ENCODE results near the gene VTI1A.
"Not testable (repeated sequence)": the region's sequence is repeated elsewhere in the genome, so short reads cannot be mapped to it uniquely, and the experiment has no call there.

Gene VTI1A

GRCh38 chr10:112507988-112508387 lies 61.0 kb downstream of the VTI1A start:
- no peak for DNase-seq

- no peak for DNase-seq
These were observed 62.7 kb downstream of the VTI1A start for GRCh38 chr10:112509558-112510291.

- no peak for DNase-seq
These were observed 63.4 kb downstream of the VTI1A start for GRCh38 chr10:112510384-112510783.

GRCh38 chr10:112512294-112512693 lies 65.3 kb downstream of the VTI1A start:
- DNase-seq: no peak

- DNase-seq: no peak
These were observed 68.1 kb downstream of the VTI1A start for GRCh38 chr10:112515126-112515525.

GRCh38 chr10:112515852-112516251 lies 68.8 kb downstream of the VTI1A start:
- DNase-seq: no peak

- no peak for DNase-seq
These were observed 70.4 kb downstream of the VTI1A start for GRCh38 chr10:112517451-112517862.

GRCh38 chr10:112519133-112519761 lies 72.2 kb downstream of the VTI1A start:
- no peak for DNase-seq

GRCh38 chr10:112520914-112521313 lies 73.9 kb downstream of the VTI1A start:
- no peak for DNase-seq

GRCh38 chr10:112524641-112525040 lies 77.6 kb downstream of the VTI1A start:
- no peak for DNase-seq

- DNase-seq: no peak
These were observed 78.2 kb downstream of the VTI1A start for GRCh38 chr10:112525200-112525599.

- no peak for DNase-seq
These were observed 79.1 kb downstream of the VTI1A start for GRCh38 chr10:112526139-112526538.

- no peak for DNase-seq
These were observed 79.9 kb downstream of the VTI1A start for GRCh38 chr10:112526906-112527305.

GRCh38 chr10:112528235-112528634 lies 81.2 kb downstream of the VTI1A start:
- DNase-seq: no peak

GRCh38 chr10:112531421-112531820 lies 84.4 kb downstream of the VTI1A start:
- DNase-seq: no peak

GRCh38 chr10:112532189-112532588 lies 85.2 kb downstream of the VTI1A start:
- no peak for DNase-seq

- DNase-seq: no peak
These were observed 85.9 kb downstream of the VTI1A start for GRCh38 chr10:112532956-112533355.

GRCh38 chr10:112533916-112534315 lies 86.9 kb downstream of the VTI1A start:
- no peak for DNase-seq

- DNase-seq: no peak
These were observed 88.5 kb downstream of the VTI1A start for GRCh38 chr10:112535531-112535951.

GRCh38 chr10:112536663-112537062 lies 89.6 kb downstream of the VTI1A start:
- no peak for DNase-seq

GRCh38 chr10:112538168-112538567 lies 91.2 kb downstream of the VTI1A start:
- no peak for DNase-seq

GRCh38 chr10:112539340-112539739 lies 92.3 kb downstream of the VTI1A start:
- DNase-seq: no peak

- DNase-seq: not testable (repeated sequence)
These were observed 95.8 kb downstream of the VTI1A start for GRCh38 chr10:112542823-112543222.

- no peak for DNase-seq
These were observed 99.5 kb downstream of the VTI1A start for GRCh38 chr10:112546474-112546873.

All from NK-92 treated with Interleukin-12 subunit alpha and Interleukin-12 subunit beta, amount 100 ng/mL, for 24 hours (cell line).